HuH-7.5 (cell line): Measurements from ENCODE around the gene MMP15.
"Not testable (repeated sequence)": the region's sequence is repeated elsewhere in the genome, so short reads cannot be mapped to it uniquely, and the experiment has no call there.

Source experiments
- DNase-seq: peaks from one replicate; pipeline ENCODE4 v3.0.0; 2011; ENCODE audit warnings: low spot score

Gene MMP15

GRCh38 chr16:58049232-58050185, 24.0 kb downstream of the MMP15 start:
- no peak for DNase-seq

GRCh38 chr16:58051296-58051695, 25.7 kb downstream of the MMP15 start:
- no peak for DNase-seq

- no peak for DNase-seq
Observed at GRCh38 chr16:58051821-58052603, 26.5 kb downstream of the MMP15 start.

GRCh38 chr16:58053682-58054005, 28.1 kb downstream of the MMP15 start:
- DNase-seq: no peak

- DNase-seq: no peak
Observed at GRCh38 chr16:58054289-58054688, 28.7 kb downstream of the MMP15 start.

- DNase-seq: no peak
Observed at GRCh38 chr16:58056580-58056979, 31.0 kb downstream of the MMP15 start.

DNA sequence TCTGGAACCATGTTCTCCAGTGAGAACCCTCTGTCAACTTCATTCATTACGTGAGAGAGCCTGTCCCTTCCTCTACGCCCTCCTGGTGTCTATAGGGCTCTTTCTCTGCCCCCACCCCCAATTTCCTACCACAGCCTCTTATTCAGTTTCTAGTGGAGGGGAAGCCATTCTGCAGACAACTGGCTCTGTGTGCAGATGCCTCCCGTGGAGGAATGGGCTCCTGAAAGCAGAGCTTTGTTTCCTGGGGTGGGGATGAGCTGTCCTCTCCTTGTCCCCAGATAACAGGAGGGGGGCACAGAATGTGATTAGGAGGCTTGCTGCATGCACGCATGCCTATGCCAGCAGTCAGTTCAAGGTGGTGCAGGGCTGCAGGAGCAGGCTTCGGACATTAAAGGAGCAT, 31.6 kb downstream of the MMP15 start:
- no peak for DNase-seq

GRCh38 chr16:58057784-58058183, 32.2 kb downstream of the MMP15 start:
- DNase-seq: no peak

DNA sequence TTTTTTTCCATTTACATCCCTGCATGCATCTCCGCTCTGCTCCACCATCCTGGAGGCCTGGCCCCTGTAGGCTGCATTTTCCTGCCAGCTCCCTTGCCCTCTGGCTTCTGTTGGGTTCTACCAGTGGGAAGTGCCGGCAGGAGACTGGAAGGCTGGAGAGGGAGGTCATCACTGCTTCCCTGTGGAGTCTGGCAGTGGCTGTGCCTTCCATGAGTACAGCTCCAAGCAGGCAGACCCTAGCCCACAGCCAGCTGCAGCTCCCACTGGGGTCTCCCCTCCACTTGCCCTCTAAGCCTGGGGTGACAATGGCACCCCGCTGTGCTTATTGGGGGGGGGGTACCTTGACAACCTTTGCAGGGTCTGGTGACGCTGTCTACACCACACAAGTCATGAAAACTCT, 37.3 kb downstream of the MMP15 start:
- no peak for DNase-seq

- DNase-seq: no peak
Observed at GRCh38 chr16:58063377-58064076, 38.0 kb downstream of the MMP15 start.

GRCh38 chr16:58070585-58070984, 45.0 kb downstream of the MMP15 start:
- no peak for DNase-seq

DNA sequence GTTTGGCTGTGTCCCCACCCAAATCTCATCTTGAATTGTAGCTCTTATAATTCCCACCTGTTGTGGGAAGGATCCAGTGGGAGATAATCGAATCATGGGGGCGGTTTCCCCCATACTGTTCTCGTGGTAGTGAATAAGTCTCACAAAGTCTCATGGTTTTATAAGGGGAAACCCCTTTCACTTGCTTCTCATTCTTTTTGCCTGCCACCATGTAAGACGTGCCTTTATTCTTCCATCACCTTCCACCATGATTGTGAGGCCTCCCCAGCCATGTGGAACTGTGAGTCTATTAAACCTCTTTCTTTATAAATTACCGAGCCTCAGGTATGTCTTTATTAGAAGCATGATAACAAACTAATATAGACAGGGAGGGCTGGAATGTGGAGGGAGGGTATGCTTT, 46.6 kb downstream of the MMP15 start:
- not testable (repeated sequence) for DNase-seq

DNA sequence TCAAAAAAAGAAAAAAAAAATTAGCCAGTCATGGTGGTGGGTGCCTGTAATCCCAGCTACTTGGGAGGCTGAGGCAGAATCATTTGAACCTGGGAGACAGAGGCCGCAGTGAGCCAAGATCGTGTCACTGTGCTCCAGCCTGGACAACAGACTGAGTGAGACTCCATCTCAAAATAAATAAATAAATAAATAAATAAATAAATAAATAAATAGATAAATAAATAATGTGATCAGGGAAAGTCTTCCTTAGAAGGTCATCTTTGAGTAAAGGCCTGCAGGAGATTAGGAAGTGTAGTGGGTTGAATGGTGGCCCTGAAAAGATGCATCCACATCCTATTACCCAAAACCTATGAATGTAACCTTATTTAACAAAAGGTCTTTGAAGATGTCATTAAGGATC, 47.5 kb downstream of the MMP15 start:
- DNase-seq: not testable (repeated sequence)

DNA sequence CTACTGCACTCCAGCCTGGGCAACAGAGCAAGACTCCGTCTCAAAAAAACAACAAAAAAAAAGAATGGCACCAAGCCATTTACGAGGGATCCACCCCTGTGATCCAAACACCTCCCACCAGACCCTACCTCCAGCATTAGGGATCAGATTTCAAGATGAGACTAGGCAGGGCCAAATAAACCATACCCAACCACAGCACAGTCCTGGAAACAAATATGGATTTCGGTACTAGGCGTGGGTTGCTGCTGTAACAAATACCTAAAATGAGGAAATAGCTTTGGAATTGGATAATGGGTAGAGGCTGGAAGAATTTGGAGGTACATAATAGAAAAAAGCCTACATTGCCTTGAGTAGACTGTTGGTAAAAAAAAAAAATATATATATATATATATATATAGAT, 49.1 kb downstream of the MMP15 start:
- DNase-seq: no peak

DNA sequence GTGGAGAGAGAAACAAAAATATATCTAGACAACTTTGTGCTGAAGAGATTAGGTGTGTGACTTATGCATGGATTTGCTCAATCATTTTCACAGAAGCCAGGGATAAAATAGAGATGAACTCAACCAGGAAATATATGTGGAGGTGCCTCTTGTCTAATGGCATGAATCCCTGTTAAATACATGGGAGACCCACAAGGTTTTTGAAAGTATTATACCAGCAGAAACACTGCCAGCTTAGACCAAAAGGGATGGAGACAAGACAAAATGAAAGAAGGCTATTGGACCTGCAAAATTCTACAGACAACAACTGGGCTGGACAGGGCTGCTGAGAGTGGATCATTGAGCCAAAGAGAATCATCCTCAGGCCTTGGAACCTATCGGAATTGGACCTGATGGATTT, 51.0 kb downstream of the MMP15 start:
- no peak for DNase-seq

- no peak for DNase-seq
Observed at GRCh38 chr16:58077796-58078195, 52.2 kb downstream of the MMP15 start.

GRCh38 chr16:58080657-58081056, 55.1 kb downstream of the MMP15 start:
- not testable (repeated sequence) for DNase-seq

GRCh38 chr16:58082381-58082780, 56.8 kb downstream of the MMP15 start:
- no peak for DNase-seq

DNA sequence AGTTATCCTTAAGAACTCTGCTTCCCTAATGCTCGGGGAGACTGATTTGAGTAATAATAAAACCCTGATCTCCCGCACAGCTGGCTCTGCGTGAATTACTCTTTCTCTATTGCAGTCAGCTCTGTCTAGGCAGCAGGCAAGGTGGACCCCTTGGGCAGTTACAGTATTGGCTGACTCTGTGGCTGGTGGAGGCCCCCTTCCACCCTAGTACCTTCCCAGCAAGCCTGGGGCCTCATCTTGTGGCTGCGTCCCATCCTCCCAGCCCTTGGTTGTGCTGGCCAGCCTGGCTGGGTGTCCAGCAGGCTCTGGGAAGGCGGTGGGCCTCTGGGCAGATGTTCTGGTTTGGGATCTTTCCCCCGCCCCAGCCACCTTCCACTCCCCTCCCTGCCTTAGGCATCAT, 59.1 kb downstream of the MMP15 start:
- no peak for DNase-seq

GRCh38 chr16:58085171-58085570, 59.6 kb downstream of the MMP15 start:
- DNase-seq: no peak

DNA sequence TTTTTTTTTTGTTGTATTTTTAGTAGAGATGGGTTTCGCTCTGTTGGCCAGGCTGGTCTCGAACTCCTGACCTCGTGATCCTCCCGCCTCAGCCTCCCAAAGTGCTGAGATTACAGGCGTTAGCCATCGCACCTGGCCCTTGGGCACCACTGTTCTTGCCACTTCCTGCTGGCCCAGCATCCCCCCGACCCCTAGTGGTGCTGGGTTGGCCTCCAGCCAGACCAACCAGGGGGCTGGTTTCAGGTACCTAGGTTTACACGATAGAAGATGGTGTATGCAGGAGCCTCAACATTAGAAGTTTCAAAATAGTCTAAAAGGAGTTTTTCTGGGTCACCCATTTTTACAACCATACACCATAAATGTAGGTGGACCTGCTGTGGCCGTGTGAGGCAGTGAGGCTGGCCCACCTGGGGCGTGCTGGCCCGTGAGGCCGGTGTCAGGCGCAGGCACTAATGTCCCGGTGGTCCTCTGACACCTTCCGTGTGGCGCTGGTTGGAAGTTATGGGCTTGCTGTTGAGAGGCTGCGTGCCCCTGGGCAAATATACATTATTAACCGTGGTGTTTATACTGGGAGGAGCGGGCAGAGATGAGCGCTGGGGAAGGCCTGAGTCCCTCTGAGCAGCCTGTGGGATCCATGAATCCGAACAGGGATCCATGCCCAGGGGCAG, 60.2 kb downstream of the MMP15 start:
- no peak for DNase-seq
